Large intestine (tissue), 3 donors: ENCODE results near the gene USP13. TPM values are rescaled to one million over a fixed set of nuclear protein-coding genes. Genes with fewer than 3 reads are reported as not detected.

Source experiments
- DNase-seq, 2 donors: peaks; one replicate each; pipeline versions ENCODE4 v3.0.0 to v3.0.0-alpha.2; 2013
- H3K27ac ChIP-seq: one replicate; pipeline ENCODE4 v1.5.1; 2013; ENCODE audit warnings: low read length
- H3K27me3 ChIP-seq: 2 replicates; pipeline ENCODE4 v1.6.1; 2013; ENCODE audit warnings: low read length; ENCODE audit not compliant: control insufficient read depth, insufficient read depth
- H3K36me3 ChIP-seq: 2 replicates; pipeline ENCODE4 v1.6.1; 2013; ENCODE audit warnings: low read length; ENCODE audit not compliant: control insufficient read depth, insufficient read depth
- H3K4me1 ChIP-seq: one replicate; pipeline ENCODE4 v1.6.1; 2013; ENCODE audit warnings: low read length; ENCODE audit not compliant: control insufficient read depth, insufficient read depth
- H3K4me3 ChIP-seq: one replicate; pipeline ENCODE4 v1.5.1; 2013; ENCODE audit warnings: low read length
- H3K9me3 ChIP-seq: one replicate; pipeline ENCODE4 v1.6.1; 2013; ENCODE audit warnings: mild to moderate bottlenecking, low read depth, low read length, moderate library complexity; ENCODE audit not compliant: control insufficient read depth
- WGBS: methylation state at CpG from one replicate; pipeline ENCODE4 v1.1.5; 2013; ENCODE audit warnings: low lambda C conversion rate; ENCODE audit not compliant: insufficient coverage; 5-methylcytosine and 5-hydroxymethylcytosine counted together
- polyA plus RNA-seq: library from polyadenylated mRNA; unstranded; fragments of 120-200 nt; gene quantifications from one replicate; pipeline ENCODE4 v1.2.1, GENCODE V29; 2013

USP13 gene
- polyA plus RNA-seq, 1 donor, result 4.7 TPM

DNA sequence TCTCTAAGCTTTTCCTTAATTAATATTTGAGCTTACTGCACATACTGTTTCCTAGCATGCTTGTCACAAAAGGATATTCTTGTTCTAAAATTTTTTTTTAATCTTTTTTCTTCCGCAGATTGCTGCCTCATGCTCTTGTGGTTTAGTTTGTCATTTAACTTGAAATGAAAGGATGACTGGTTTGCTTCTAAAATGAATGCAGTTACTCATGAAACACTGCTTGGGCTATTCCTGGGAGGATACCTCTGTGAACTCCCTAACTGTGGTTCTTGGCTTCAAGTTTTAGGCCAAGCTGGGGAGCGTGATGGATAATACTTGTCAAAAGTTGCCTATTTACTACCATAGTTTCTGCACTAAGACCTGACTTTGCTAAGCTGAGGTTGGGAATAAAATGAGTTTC is 64.0 kb downstream of the USP13 start:
- no peaks in the 10 kb centered on the region for H3K9me3 ChIP-seq
- H3K4me1 ChIP-seq, result no peaks in the 10 kb centered on the region
- no peak overlapping the region for H3K4me3 ChIP-seq
- peaks cover 3% of the 10 kb centered on the region for H3K36me3 ChIP-seq
- no CpG with 5 or more reads among the region's 2 CpGs for WGBS
- H3K27me3 ChIP-seq, result no peaks in the 10 kb centered on the region
- no peak overlapping the region for H3K27ac ChIP-seq
- DNase-seq, result no peak

DNA sequence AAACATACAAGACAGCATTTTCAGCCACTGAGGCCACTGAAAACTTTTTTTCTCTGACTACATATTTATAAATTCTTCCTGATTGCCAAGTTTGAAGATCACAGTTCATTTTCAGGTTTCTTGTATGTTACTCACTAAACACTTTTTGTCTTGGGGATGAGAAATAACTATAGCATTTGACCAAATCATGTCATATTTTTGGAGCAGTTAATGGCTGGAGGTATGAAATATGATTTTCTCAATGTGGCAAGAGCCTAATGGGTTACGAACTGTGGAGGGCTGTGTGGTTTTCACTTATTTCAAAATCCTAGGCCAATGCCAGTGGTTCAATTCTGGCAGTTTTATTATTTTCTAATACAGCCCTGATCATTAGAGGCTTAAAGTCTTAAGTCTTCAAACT is 64.4 kb downstream of the USP13 start:
- Histone ChIP-seq H3K27ac (no peak overlapping the region), H3K4me3 (no peak overlapping the region), H3K27me3 (no peaks in the 10 kb centered on the region), H3K9me3 (no peaks in the 10 kb centered on the region), H3K4me1 (no peaks in the 10 kb centered on the region), H3K36me3 (peaks cover 5% of the 10 kb centered on the region)
- DNase-seq, result no peak
- WGBS, result 100% methylated on average over 1 of the region's 1 CpG

DNA sequence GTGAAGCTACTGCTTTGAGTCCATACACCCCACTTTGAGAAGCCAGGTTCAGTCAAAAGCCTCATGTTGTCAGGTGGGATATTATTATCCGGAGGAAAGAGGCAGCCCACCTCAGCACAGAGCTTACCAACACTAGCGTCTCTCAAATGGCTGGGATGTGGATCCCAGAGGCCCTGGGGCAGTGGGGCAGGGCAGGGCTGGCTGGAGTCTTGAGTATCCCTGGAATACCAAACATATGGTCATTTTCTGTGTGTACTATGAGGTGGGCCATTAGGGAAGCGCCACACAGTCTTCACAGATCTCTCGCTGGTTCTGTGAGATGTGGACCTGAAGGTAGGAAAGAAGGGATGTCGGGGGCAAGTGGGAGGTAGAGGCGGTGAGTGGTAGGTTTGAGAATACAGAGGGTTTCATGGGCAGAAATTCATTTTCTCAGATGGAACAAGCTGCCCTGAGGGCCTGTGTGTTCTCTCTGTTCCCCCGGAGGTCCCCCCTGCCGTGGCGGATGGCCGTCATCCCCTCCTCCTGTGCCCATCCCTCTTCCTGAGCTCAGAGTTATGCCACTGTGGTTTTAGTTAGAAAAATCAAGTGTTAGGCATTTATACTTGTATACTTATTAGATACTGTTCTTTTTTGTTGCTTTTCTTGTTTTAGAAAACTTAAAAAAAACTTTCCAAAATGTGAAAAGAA is 66.4 kb downstream of the USP13 start:
- H3K9me3 ChIP-seq, result no peaks in the 10 kb centered on the region
- no peak overlapping the region for H3K27ac ChIP-seq
- no peak overlapping the region for H3K4me3 ChIP-seq
- DNase-seq, result no peak
- H3K36me3 ChIP-seq, result peaks cover 7% of the 10 kb centered on the region
- no peaks in the 10 kb centered on the region for H3K4me1 ChIP-seq
- no peaks in the 10 kb centered on the region for H3K27me3 ChIP-seq
- no CpG with 5 or more reads among the region's 10 CpGs for WGBS

DNA sequence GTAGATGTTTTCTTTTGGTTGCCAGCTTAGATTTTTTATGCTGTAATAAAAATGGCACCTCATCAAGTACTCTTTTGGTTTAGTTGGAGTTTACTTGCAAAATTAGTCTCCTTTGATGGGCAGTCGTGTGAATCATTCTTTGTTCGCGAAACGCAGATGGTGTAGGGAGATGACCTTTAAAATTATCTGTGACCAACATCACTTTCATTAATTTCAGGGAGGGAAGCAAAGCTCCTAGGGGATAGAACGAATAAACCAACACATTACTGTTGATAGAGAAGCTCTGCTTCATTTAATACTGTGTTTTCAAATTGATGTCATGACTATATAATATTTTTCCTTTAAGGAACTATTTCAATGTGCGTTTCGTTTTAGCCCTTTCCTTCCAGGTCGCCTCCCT is 67.4 kb downstream of the USP13 start:
- Histone ChIP-seq H3K9me3 (no peaks in the 10 kb centered on the region), H3K27me3 (no peaks in the 10 kb centered on the region), H3K27ac (no peak overlapping the region), H3K4me3 (no peak overlapping the region), H3K36me3 (peaks cover 7% of the 10 kb centered on the region), H3K4me1 (no peaks in the 10 kb centered on the region)
- DNase-seq, result no peak
- 74% methylated on average over 7 of the region's 8 CpGs for WGBS

DNA sequence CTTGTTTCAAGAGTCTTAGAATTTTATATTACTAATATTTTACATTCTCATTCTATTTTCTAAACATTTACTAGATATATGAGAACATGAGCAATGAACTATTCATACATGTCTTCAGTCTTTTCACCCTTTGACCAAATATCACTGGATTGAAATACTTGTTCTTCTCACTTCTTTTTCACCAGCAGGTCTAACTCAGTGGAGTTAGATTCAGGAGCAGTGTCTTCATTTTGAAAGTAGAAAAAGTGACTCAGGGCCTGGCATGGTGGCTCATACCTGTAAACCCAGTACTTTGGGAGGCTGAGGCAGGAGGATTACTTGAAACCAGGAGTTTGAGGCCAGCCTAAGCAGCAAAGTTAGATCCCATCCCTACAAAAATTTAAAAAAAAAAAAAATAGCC is 70.8 kb downstream of the USP13 start:
- DNase-seq, result no peak
- Histone ChIP-seq H3K36me3 (peaks cover 7% of the 10 kb centered on the region), H3K27ac (no peak overlapping the region), H3K9me3 (no peaks in the 10 kb centered on the region), H3K27me3 (no peaks in the 10 kb centered on the region), H3K4me3 (no peak overlapping the region), H3K4me1 (no peaks in the 10 kb centered on the region)

DNA sequence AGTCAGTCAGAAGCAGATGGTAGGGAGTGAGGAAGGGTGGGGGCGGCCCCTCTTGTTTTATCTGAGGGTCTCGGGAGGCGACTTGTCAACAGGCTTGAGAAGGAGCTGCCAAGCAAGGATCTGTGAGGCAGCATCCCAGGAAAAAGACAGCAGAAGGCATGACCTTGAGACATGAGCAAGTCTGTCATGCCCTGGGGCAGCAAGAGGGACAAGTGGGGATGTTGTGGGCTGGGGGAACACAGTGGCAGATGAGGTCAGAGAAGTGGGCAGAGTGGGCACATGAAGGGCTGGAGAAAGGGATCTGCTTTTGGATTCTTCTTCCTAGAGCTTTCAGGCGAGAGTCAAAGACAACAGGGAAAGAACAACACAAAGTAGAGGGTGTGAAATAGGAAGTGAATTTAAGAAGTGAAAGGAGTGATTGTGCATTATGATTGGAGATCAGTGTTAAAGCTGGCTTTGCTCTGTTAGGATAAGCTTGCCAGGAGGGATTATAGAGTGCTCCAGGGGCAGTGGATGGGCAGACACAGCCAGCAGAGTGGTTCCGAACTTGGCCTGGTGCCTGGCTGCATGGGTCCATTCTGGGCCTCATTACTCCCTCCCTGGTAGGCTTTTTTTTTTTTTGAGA is 73.3 kb downstream of the USP13 start:
- WGBS, result 100% methylated on average over 1 of the region's 5 CpGs
- Histone ChIP-seq H3K4me1 (no peaks in the 10 kb centered on the region), H3K9me3 (no peaks in the 10 kb centered on the region), H3K27ac (no peak overlapping the region), H3K27me3 (no peaks in the 10 kb centered on the region), H3K36me3 (peaks cover 12% of the 10 kb centered on the region), H3K4me3 (no peak overlapping the region)
- no peak for DNase-seq

DNA sequence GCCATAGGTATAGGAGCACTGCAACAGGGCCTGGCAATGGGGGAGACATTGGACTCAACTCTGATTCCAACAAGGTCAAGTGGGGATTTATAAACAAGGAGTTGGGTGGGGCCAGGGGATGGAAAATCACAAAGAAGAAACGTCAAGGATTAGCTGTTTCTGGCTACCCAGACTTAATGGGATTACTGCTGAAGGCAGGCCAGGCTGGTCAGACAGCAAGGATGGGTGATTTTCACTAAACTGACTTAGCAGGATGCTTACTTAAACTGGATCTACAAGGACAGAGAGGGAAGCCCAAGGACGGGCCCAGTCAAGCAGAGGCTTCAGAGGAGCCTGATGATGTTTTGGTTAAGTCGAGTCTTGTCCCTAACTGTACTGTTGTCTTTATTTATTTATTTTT is 76.2 kb downstream of the USP13 start:
- Histone ChIP-seq H3K36me3 (peaks cover 18% of the 10 kb centered on the region), H3K4me1 (no peaks in the 10 kb centered on the region), H3K9me3 (no peaks in the 10 kb centered on the region), H3K4me3 (no peak overlapping the region), H3K27ac (no peak overlapping the region), H3K27me3 (no peaks in the 10 kb centered on the region)
- WGBS, result no CpG with 5 or more reads among the region's 3 CpGs
- DNase-seq, result no peak

DNA sequence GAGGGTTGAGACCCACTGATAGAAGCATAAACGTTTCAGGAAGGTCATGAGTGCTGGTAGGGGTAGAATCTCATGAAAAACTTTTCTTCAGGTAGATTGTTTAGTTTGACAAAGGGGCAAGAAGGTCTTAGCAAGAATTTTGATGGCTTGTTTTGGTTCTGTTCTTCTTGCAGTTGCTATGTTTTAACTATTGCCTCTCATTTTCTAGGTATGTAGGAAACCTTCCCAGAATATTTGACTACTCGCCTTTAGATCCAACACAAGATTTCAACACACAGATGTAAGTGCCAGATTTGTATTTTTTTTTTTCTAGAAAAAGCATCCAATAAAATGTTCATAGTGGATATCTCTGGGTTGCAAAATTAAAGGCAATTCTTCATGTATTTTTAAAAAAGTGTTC is 77.1 kb downstream of the USP13 start:
- no peak overlapping the region for H3K27ac ChIP-seq
- no peaks in the 10 kb centered on the region for H3K27me3 ChIP-seq
- no peak overlapping the region for H3K4me3 ChIP-seq
- no peaks in the 10 kb centered on the region for H3K9me3 ChIP-seq
- DNase-seq, result no peak
- peaks cover 18% of the 10 kb centered on the region for H3K36me3 ChIP-seq
- WGBS, result 90% methylated on average over 1 of the region's 2 CpGs
- H3K4me1 ChIP-seq, result no peaks in the 10 kb centered on the region

DNA sequence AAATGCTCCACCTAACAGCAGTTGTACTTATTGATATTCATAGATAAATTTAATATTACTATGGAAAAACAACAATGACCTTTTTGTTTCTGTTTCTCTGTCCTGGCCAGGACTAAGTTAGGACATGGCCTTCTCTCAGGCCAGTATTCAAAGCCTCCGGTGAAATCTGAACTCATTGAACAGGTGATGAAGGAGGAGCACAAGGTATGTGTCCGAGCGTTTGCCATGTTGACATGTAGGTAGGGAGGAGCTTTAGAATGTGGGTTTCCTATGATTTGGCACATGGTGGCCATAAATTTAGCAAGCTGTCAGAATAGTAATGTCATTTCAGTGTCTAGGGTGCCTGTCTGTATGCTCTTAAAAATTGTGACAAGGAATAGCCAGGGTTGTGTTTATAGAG is 77.7 kb downstream of the USP13 start:
- WGBS, result no CpG with 5 or more reads among the region's 3 CpGs
- DNase-seq, result no peak
- no peak overlapping the region for H3K4me3 ChIP-seq
- H3K27me3 ChIP-seq, result no peaks in the 10 kb centered on the region
- H3K36me3 ChIP-seq, result peaks cover 18% of the 10 kb centered on the region
- no peaks in the 10 kb centered on the region for H3K9me3 ChIP-seq
- H3K27ac ChIP-seq, result no peak overlapping the region
- no peaks in the 10 kb centered on the region for H3K4me1 ChIP-seq

DNA sequence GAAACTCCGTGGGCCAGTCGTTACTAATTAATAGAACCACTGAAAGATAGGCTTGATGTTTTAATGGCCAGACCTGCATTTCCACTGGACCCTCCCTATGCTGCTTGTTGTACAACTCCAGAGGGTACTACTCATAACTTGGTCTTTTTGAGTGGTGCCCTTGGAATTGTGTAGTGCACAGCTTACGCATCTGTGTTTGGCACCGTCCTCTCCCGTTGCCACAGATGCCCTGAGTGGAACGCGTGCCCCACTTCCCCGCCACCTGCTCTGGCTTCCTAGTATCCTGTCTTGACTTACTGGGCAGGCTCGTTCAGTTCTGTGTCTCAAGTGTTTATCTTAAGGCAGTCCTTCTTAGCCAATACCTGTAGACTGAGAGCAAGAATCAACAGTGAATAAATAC is 78.7 kb downstream of the USP13 start:
- WGBS, result no CpG with 5 or more reads among the region's 9 CpGs
- Histone ChIP-seq H3K4me3 (no peak overlapping the region), H3K36me3 (peaks cover 18% of the 10 kb centered on the region), H3K4me1 (no peaks in the 10 kb centered on the region), H3K27ac (no peak overlapping the region), H3K27me3 (no peaks in the 10 kb centered on the region), H3K9me3 (no peaks in the 10 kb centered on the region)
- no peak for DNase-seq
